HepG2 (cell line): ENCODE results near the gene IL1A. TPM values are rescaled to one million over a fixed set of nuclear protein-coding genes. Genes with fewer than 3 reads are reported as not detected.

Experiments used
- ATAC-seq: fragments of 200-7000 bp; cut with Tn5 transposase; 3 replicates; pipeline ENCODE4 v1.9.1; 2020; ENCODE audit warnings: mild to moderate bottlenecking, moderate library complexity
- BruUV-seq: library from RNA; stranded (reverse); fragments of 400-500 nt; replicated peaks from 2 replicates; lab custom pipeline; 2021; lab: Mats Ljungman, UMichigan
- CTCF ChIA-PET: fragments of 300-600 bp; formaldehyde crosslinking; extraction: SDS; loops from one replicate; lab custom pipeline; 2021; ENCODE audit warnings: low total read pairs, inconsistent platforms, low intra/inter-chr PET ratio; lab: Yijun Ruan, JAX
- POLR2A ChIA-PET: fragments of 350-600 bp; sonication (Branson Sonifier 250); formaldehyde crosslinking; loops from one replicate; lab custom pipeline; 2020; ENCODE audit warnings: antibody characterized with exemption, inconsistent platforms; lab: Yijun Ruan, JAX
- DNase-seq: peaks from one replicate; pipeline ENCODE4 v3.0.0-alpha.2; 2015; ENCODE audit warnings: low spot score
- FAIRE-seq: peaks from 3 replicates; lab custom pipeline; 2011; peaks lifted over from hg19 to GRCh38; lab: Jason Lieb, UNC
- H2AFZ ChIP-seq: one replicate; pipeline ENCODE4 v1.6.1; 2011; ENCODE audit warnings: low read length, inconsistent platforms
- H3K27ac ChIP-seq: fragments of 300-600 bp; 3 replicates; pipeline ENCODE4 v1.8.0; 2011; ENCODE audit warnings: mixed run types, mild to moderate bottlenecking, mixed read lengths, low read length, inconsistent platforms; ENCODE audit not compliant: insufficient read depth; ENCODE audit errors: extremely low read length
- H3K27me3 ChIP-seq, 2 experiments: fragments of 200-600 bp in 1 of 2; 2 replicates in 1 of 2; 3 replicates in 1 of 2; pipeline versions ENCODE4 v1.6.0 to v1.8.0; 2011; ENCODE audit warnings: low read length in 2 of 2, mild to moderate bottlenecking in 2 of 2, moderate library complexity in 2 of 2, inconsistent platforms in 1 of 2; ENCODE audit not compliant: insufficient read depth in 2 of 2, control insufficient read depth in 1 of 2
- H3K36me3 ChIP-seq, 2 experiments: fragments of 200-600 bp in 1 of 2; replicated peaks in 1 of 2; 2 replicates in 1 of 2; 3 replicates in 1 of 2; pipeline versions ENCODE4 v1.5.1 to v1.8.0; 2011; ENCODE audit warnings: low read length in 2 of 2, inconsistent platforms in 1 of 2; ENCODE audit not compliant: insufficient read depth in 2 of 2, control insufficient read depth in 1 of 2
- H3K4me1 ChIP-seq: 2 replicates; pipeline ENCODE4 v1.5.1; 2012; ENCODE audit warnings: low read length, inconsistent platforms; ENCODE audit not compliant: insufficient read depth
- H3K4me2 ChIP-seq: 2 replicates; pipeline ENCODE4 v1.6.0; 2011; ENCODE audit warnings: low read depth, low read length, inconsistent platforms
- H3K4me3 ChIP-seq, 3 experiments: fragments of 200-600 bp in 1 of 3; sonication (generic), shearing (Covaris generic) in 1 of 3; replicated peaks in 1 of 3; 2 replicates each; pipeline ENCODE4 v1.5.1; 2011 to 2016; ENCODE audit warnings: low read length in 3 of 3, inconsistent platforms in 2 of 3, low read depth in 2 of 3, mild to moderate bottlenecking in 2 of 3, control low read depth in 1 of 3, mixed read lengths in 1 of 3; ENCODE audit not compliant: insufficient read depth in 1 of 3
- H3K79me2 ChIP-seq: one replicate; pipeline ENCODE4 v1.6.1; 2011; ENCODE audit warnings: low read length, inconsistent platforms; ENCODE audit not compliant: insufficient read depth
- H3K9ac ChIP-seq: 2 replicates; pipeline ENCODE4 v1.6.0; 2011; ENCODE audit warnings: mild to moderate bottlenecking, low read depth, low read length, inconsistent platforms; ENCODE audit not compliant: insufficient read depth
- H3K9me3 ChIP-seq: 2 replicates; pipeline ENCODE4 v1.5.1; 2012; ENCODE audit warnings: mild to moderate bottlenecking, low read length
- H4K20me1 ChIP-seq: 2 replicates; pipeline ENCODE4 v1.6.0; 2011; ENCODE audit warnings: inconsistent platforms, mild to moderate bottlenecking, low read length, moderate library complexity; ENCODE audit not compliant: insufficient read depth
- CC2D1A ChIP-seq: sonication (generic); formaldehyde crosslinking; IDR thresholded peaks from 2 replicates; pipeline ENCODE4 v1.8.1; 2023; ENCODE audit warnings: mild to moderate bottlenecking, missing genetic modification reagents
- GMEB2 ChIP-seq: IDR thresholded peaks from 2 replicates; pipeline ENCODE4 v1.6.1; 2016; ENCODE audit warnings: missing biosample characterization, missing genetic modification reagents, low read depth
- MTERF4 ChIP-seq: sonication (generic); formaldehyde crosslinking; IDR thresholded peaks from 2 replicates; pipeline ENCODE4 v1.8.0; 2023; ENCODE audit warnings: mild to moderate bottlenecking, missing genetic modification reagents
- ZNF674 ChIP-seq: sonication (generic); formaldehyde crosslinking; IDR thresholded peaks from 2 replicates; pipeline ENCODE4 v1.5.0; 2020; ENCODE audit warnings: low read depth, mild to moderate bottlenecking, missing genetic modification reagents
- WGBS: methylation state at CpG from one replicate; pipeline ENCODE4 v1.1.6; 2017; ENCODE audit warnings: low lambda C conversion rate; 5-methylcytosine and 5-hydroxymethylcytosine counted together
- in situ Hi-C: cut with HindIII; loops from 2 replicates; pipeline ENCODE4 v1.10.0; 2017; ENCODE audit warnings: low pct_unique_long_range_greater_than_20kb; ENCODE audit not compliant: extremely low pct_ligation_motif_present
- intact Hi-C: fragments of 100-400 bp; cut with micrococcal nuclease; formaldehyde crosslinking; loops from one replicate; pipeline ENCODE4 v1.10.0; 2022; ENCODE audit not compliant: unreplicated experiment
- polyA plus RNA-seq, 8 experiments: library from polyadenylated mRNA; depleted of rRNA in 3 of 8; stranded (reverse) in 7 of 8; unstranded in 1 of 8; fragments of >200 nt; fragmentation: Illumina TruSeq in 4 of 8; extraction: Trizol in 4 of 8; gene quantifications; 2 replicates each; pipeline versions ENCODE4 v1.2.1 to v1.2.3, GENCODE V29; 2011 to 2016; ENCODE audit warnings: low read depth in 4 of 8, missing spikeins in 1 of 8, mixed read lengths in 1 of 8; ENCODE audit not compliant: insufficient read depth in 1 of 8
- total RNA-seq, 5 experiments: library from RNA; depleted of rRNA; stranded (reverse); fragments of >200 nt; fragmentation: Illumina TruSeq; extraction: Trizol; gene quantifications; 2 replicates each; pipeline ENCODE4 v1.2.3, GENCODE V29; 2016; ENCODE audit warnings: low read depth in 1 of 5

IL1A gene
- total and polyA plus RNA-seq, 2 of the 13 experiments (the other 11 are each of a cell fraction or from before 2014, with no cell fraction given), result not detected

- CTCF ChIA-PET, result no interaction called here
- no TSS peak for BruUV-seq
- Histone ChIP-seq H4K20me1 (no peaks in the 10 kb centered on the region), H3K27ac (no peak overlapping the region), H3K9ac (no peak overlapping the region), H3K4me1 (peaks cover 26% of the 10 kb centered on the region), H3K36me3 (no peaks in the 10 kb centered on the region), H2AFZ (no peak overlapping the region), H3K9me3 (no peaks in the 10 kb centered on the region), H3K27me3 (no peaks in the 10 kb centered on the region), H3K4me2 (no peak overlapping the region), H3K79me2 (no peaks in the 10 kb centered on the region), H3K4me3 (no peak overlapping the region)
- WGBS, result 85% methylated on average over 5 of the region's 5 CpGs
- ATAC-seq (no peak), FAIRE-seq (no peak), DNase-seq (no peak)
- in situ Hi-C loops, result no loop called here
- no peak for TF ChIP-seq GMEB2 (CRISPR knock-in tag)
- no peak for TF ChIP-seq ZNF674 (CRISPR knock-in tag)
- no peak for TF ChIP-seq MTERF4 (CRISPR knock-in tag)
- no peak for TF ChIP-seq CC2D1A (CRISPR knock-in tag)
- intact Hi-C loops, result no loop called here
- POLR2A ChIA-PET, result no interaction called here
Measured at GRCh38 chr2:112830682-112831512, 46.6 kb upstream of the IL1A start.
